ENCODE measurements around the gene JPH2.

DNA sequence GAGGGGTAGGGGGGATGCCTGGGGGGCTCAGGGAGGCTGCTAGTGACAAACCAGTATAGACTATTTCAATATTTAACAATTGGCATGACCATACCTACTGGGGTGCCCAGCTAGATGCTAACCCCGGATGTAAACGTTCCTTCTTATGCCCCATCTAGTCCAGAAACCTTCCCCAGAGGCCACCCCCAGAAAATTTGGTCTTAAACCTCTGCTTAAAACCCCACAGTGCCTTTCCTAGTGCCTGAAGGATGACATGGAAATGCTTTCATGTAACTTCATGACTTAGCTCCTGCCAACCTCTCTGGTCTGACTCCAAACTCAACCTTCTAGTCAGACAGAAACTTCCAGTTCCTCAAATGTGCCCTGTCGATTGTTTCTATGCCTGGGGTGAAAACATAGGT, 52.0 kb downstream of the JPH2 start:
- no peak for TF ChIP-seq SUZ12 (IDR thresholded peaks at IDR 0.05; ENCODE audit: extremely low read depth, insufficient read depth, insufficient read length)
- no peak for TF ChIP-seq YY1 (IDR thresholded peaks at IDR 0.05; ENCODE audit: insufficient read depth, insufficient read length)
- TF ChIP-seq ZNF274 (IDR thresholded peaks at IDR 0.05; ENCODE audit: low read depth, low read length) = no peak

Data from NT2/D1 (cell line).